ENCODE data around the gene RAD51B.
A peak's percentile ranks its signal among the peaks of the same experiment; 100 is the strongest.

RAD51B gene

DNA sequence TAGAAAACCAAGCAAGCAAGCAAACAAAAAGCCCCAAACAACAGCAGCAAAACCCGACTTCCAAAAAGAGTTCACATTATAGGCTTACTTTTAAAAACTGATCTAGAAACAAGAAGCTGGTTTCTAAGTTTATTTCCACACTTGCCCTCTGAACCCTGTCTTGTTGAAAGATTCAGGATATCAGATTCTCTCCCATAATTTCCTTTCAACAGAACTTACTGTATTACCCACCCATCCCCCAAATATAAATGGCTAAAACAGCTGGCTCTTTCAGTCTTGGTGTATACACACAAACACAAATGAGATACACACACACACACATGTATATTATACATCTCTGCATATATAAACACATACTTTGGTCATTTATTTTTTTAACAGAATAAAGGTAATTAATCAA, 512.4 kb downstream of the RAD51B start:
- Histone ChIP-seq H3K9ac (ENCODE audit: low read length) (no peak overlapping the region), H3K79me2 (ENCODE audit: low read length) (no peaks in the 10 kb centered on the region), H3K4me1 (ENCODE audit: low read length) (peaks cover 6% of the 10 kb centered on the region; the same call in 1 of the 2 replicates), H3K4me2 (ENCODE audit: low read depth, low read length) (no peak overlapping the region), H3F3A (ENCODE audit: insufficient read depth, low read length) (no peaks in the 10 kb centered on the region), H3K27ac (ENCODE audit: low read length) (no peak overlapping the region), H3K9me3 (replicated peaks; ENCODE audit: insufficient read depth, low read length) (no peaks in the 10 kb centered on the region), H3K27me3 (replicated peaks; ENCODE audit: insufficient read depth, low read length) (no peaks in the 10 kb centered on the region), H4K20me1 (ENCODE audit: insufficient read depth, low read length) (no peaks in the 10 kb centered on the region), H3K4me3 (ENCODE audit: low read length) (no peak overlapping the region), H2AFZ (ENCODE audit: low read length) (no peak overlapping the region), H3K9me2 (replicated peaks; ENCODE audit: insufficient read depth, low read length) (no peaks in the 10 kb centered on the region), H3K36me3 (replicated peaks; ENCODE audit: insufficient read depth, low read length) (no peaks in the 10 kb centered on the region)
- no peak for TF ChIP-seq EZH2 (optimal IDR thresholded peaks at IDR 0.05; ENCODE audit: low read depth, low read length)
- TF ChIP-seq EZH2phosphoT487 (IDR thresholded peaks at IDR 0.05; ENCODE audit: low read length): no peak
- no peak for TF ChIP-seq CTCF (IDR thresholded peaks at IDR 0.05; ENCODE audit: low read length)
- DNase-seq: no peak

GRCh38 chr14:68333262-68333661, 513.7 kb downstream of the RAD51B start:
- no peak for DNase-seq
- H3K9me2 ChIP-seq (replicated peaks; ENCODE audit: insufficient read depth, low read length): no peaks in the 10 kb centered on the region
- no peak overlapping the region for H3K4me3 ChIP-seq (ENCODE audit: low read length)
- H3F3A ChIP-seq (ENCODE audit: insufficient read depth, low read length): no peaks in the 10 kb centered on the region
- no peak overlapping the region for H3K4me2 ChIP-seq (ENCODE audit: low read depth, low read length)
- H3K9ac ChIP-seq (ENCODE audit: low read length): no peak overlapping the region
- H3K4me1 ChIP-seq (ENCODE audit: low read length): peaks cover 13% of the 10 kb centered on the region; the same call in 1 of the 2 replicates
- no peak overlapping the region for H3K27ac ChIP-seq (ENCODE audit: low read length)
- no peak overlapping the region for H2AFZ ChIP-seq (ENCODE audit: low read length)
- no peaks in the 10 kb centered on the region for H4K20me1 ChIP-seq (ENCODE audit: insufficient read depth, low read length)
- no peaks in the 10 kb centered on the region for H3K36me3 ChIP-seq (replicated peaks; ENCODE audit: insufficient read depth, low read length)
- H3K27me3 ChIP-seq (replicated peaks; ENCODE audit: insufficient read depth, low read length): no peaks in the 10 kb centered on the region
- H3K9me3 ChIP-seq (replicated peaks; ENCODE audit: insufficient read depth, low read length): no peaks in the 10 kb centered on the region
- no peaks in the 10 kb centered on the region for H3K79me2 ChIP-seq (ENCODE audit: low read length)
- TF ChIP-seq EZH2 (optimal IDR thresholded peaks at IDR 0.05; ENCODE audit: low read depth, low read length) (no peak), EZH2phosphoT487 (IDR thresholded peaks at IDR 0.05; ENCODE audit: low read length) (no peak), CTCF (IDR thresholded peaks at IDR 0.05; ENCODE audit: low read length) (no peak)

- Histone ChIP-seq H3K4me1 (ENCODE audit: low read length) (peaks cover 15% of the 10 kb centered on the region), H3K36me3 (replicated peaks; ENCODE audit: insufficient read depth, low read length) (no peaks in the 10 kb centered on the region), H2AFZ (ENCODE audit: low read length) (no peak overlapping the region), H3K4me3 (ENCODE audit: low read length) (no peak overlapping the region), H3K9me3 (replicated peaks; ENCODE audit: insufficient read depth, low read length) (no peaks in the 10 kb centered on the region), H3K9ac (ENCODE audit: low read length) (no peak overlapping the region), H3F3A (ENCODE audit: insufficient read depth, low read length) (no peaks in the 10 kb centered on the region), H3K79me2 (ENCODE audit: low read length) (no peaks in the 10 kb centered on the region), H3K4me2 (ENCODE audit: low read depth, low read length) (peak overlapping the region; percentile 27; the same call in 1 of the 2 replicates), H3K27ac (ENCODE audit: low read length) (no peak overlapping the region), H4K20me1 (ENCODE audit: insufficient read depth, low read length) (no peaks in the 10 kb centered on the region), H3K27me3 (replicated peaks; ENCODE audit: insufficient read depth, low read length) (no peaks in the 10 kb centered on the region), H3K9me2 (replicated peaks; ENCODE audit: insufficient read depth, low read length) (no peaks in the 10 kb centered on the region)
- TF ChIP-seq EZH2phosphoT487 (IDR thresholded peaks at IDR 0.05; ENCODE audit: low read length) (no peak), CTCF (IDR thresholded peaks at IDR 0.05; ENCODE audit: low read length) (no peak), EZH2 (optimal IDR thresholded peaks at IDR 0.05; ENCODE audit: low read depth, low read length) (no peak)
- peak; percentile 14 for DNase-seq
Measured at GRCh38 chr14:68335312-68335711, 515.7 kb downstream of the RAD51B start.
